NCI-H2029 (cell line): ENCODE data around the gene LRTM2.

Source experiments
- DNase-seq: peaks from one replicate; lab custom pipeline; 2025; lab: John Stamatoyannopoulos, UW

The LRTM2 gene

GRCh38 chr12:1829306-1829900 lies 9.0 kb downstream of the LRTM2 start:
- no peak for DNase-seq

GRCh38 chr12:1830401-1830845 lies 10.1 kb downstream of the LRTM2 start:
- DNase-seq, result no peak

GRCh38 chr12:1830981-1831963 lies 10.9 kb downstream of the LRTM2 start:
- peak; percentile 43 for DNase-seq

- DNase-seq, result no peak
Measured at GRCh38 chr12:1832801-1833595, 12.6 kb downstream of the LRTM2 start.

- no peak for DNase-seq
Measured at GRCh38 chr12:1833596-1834028, 13.2 kb downstream of the LRTM2 start.

GRCh38 chr12:1834186-1834925 lies 14.0 kb downstream of the LRTM2 start:
- DNase-seq, result no peak

GRCh38 chr12:1835211-1836131 lies 15.1 kb downstream of the LRTM2 start:
- no peak for DNase-seq

GRCh38 chr12:1836241-1836803 lies 16.0 kb downstream of the LRTM2 start:
- no peak for DNase-seq

- DNase-seq, result peak; percentile 62
Measured at GRCh38 chr12:1836854-1837421, 16.6 kb downstream of the LRTM2 start.

GRCh38 chr12:1837541-1838204 lies 17.3 kb downstream of the LRTM2 start:
- DNase-seq, result no peak

- no peak for DNase-seq
Measured at GRCh38 chr12:1838205-1838993, 18.0 kb downstream of the LRTM2 start.

- no peak for DNase-seq
Measured at GRCh38 chr12:1838994-1839365, 18.6 kb downstream of the LRTM2 start.

GRCh38 chr12:1839464-1839863 lies 19.1 kb downstream of the LRTM2 start:
- DNase-seq, result no peak

GRCh38 chr12:1839956-1840951 lies 19.9 kb downstream of the LRTM2 start:
- no peak for DNase-seq

GRCh38 chr12:1840981-1841425 lies 20.6 kb downstream of the LRTM2 start:
- no peak for DNase-seq

- no peak for DNase-seq
Measured at GRCh38 chr12:1841586-1842182, 21.3 kb downstream of the LRTM2 start.
